Hematopoietic multipotent progenitor cell treated with erythropoietin and hydrocortisone succinate and interleukin-3 and kit ligand, for 6 days (in vitro differentiated cells): ENCODE results near the gene EIF2S2.
A peak's percentile ranks its signal among the peaks of the same experiment; 100 is the strongest.

Experiments
- DNase-seq: peaks from one replicate; pipeline ENCODE4 v3.0.0-alpha.2; 2015

The EIF2S2 gene

GRCh38 chr20:34120213-34120612, 8.2 kb upstream of the EIF2S2 start:
- no peak for DNase-seq

GRCh38 chr20:34115232-34115631, 3.2 kb upstream of the EIF2S2 start:
- DNase-seq, result no peak

GRCh38 chr20:34114809-34115208, 2.8 kb upstream of the EIF2S2 start:
- DNase-seq, result no peak

GRCh38 chr20:34112600-34113101, 608 bp upstream of the EIF2S2 start:
- DNase-seq, result peak; percentile 67

- peak; percentile 57 for DNase-seq
Measured at GRCh38 chr20:34110745-34111641, 1.1 kb downstream of the EIF2S2 start.

GRCh38 chr20:34110025-34110744, 1.9 kb downstream of the EIF2S2 start:
- peak; percentile 35 for DNase-seq

GRCh38 chr20:34109442-34109841, 2.6 kb downstream of the EIF2S2 start:
- no peak for DNase-seq

- DNase-seq, result no peak
Measured at GRCh38 chr20:34108616-34109174, 3.3 kb downstream of the EIF2S2 start.

GRCh38 chr20:34105978-34106675, 5.9 kb downstream of the EIF2S2 start:
- DNase-seq, result no peak

GRCh38 chr20:34104059-34104458, 8.0 kb downstream of the EIF2S2 start:
- no peak for DNase-seq

- DNase-seq, result no peak
Measured at GRCh38 chr20:34102342-34102741, 9.7 kb downstream of the EIF2S2 start.

- no peak for DNase-seq
Measured at GRCh38 chr20:34100576-34100975, 11.5 kb downstream of the EIF2S2 start.

- no peak for DNase-seq
Measured at GRCh38 chr20:34099675-34100074, 12.4 kb downstream of the EIF2S2 start.

- DNase-seq, result no peak
Measured at GRCh38 chr20:34098570-34098969, 13.5 kb downstream of the EIF2S2 start.

GRCh38 chr20:34096699-34097444, 15.2 kb downstream of the EIF2S2 start:
- DNase-seq, result no peak

- DNase-seq, result no peak
Measured at GRCh38 chr20:34095825-34096224, 16.2 kb downstream of the EIF2S2 start.

GRCh38 chr20:34093895-34094294, 18.1 kb downstream of the EIF2S2 start:
- no peak for DNase-seq

- DNase-seq, result no peak
Measured at GRCh38 chr20:34091637-34092200, 20.3 kb downstream of the EIF2S2 start.

- no peak for DNase-seq
Measured at GRCh38 chr20:34090645-34091044, 21.4 kb downstream of the EIF2S2 start.

- no peak for DNase-seq
Measured at GRCh38 chr20:34089655-34090345, 22.2 kb downstream of the EIF2S2 start.

- DNase-seq, result no peak
Measured at GRCh38 chr20:34089175-34089479, 22.9 kb downstream of the EIF2S2 start.
